ENCODE data around the gene MB.

DNA sequence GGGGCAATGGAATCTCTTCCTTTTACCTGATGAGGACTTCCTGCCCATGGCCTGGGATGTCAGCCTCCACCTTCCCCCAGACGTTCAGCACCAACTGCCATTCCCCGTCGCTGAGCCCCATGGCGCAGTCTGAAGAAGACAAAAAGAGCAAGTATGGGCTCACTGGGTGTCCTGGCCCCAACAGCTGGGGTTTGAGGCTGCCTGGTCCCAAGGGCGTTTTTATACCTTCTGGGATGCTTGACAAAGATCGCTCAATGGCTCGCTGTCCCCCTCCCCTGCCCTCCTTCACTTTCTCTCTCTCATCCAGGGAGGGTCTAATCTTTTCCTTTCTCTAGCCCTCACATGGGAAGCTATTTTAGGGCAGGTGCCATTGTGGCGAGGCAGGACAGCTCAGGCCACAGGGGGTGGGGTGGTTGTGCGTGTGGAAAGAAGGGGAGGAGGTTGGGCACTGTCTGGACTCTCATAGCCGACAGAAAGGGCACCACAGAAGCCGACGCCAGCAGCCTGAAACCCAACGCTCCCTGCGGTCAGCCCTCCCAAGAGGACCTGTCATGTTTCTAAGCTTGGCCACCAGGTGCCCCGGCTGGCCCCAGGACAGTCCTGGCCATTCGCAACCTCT, at the start of gene MB:
- TF ChIP-seq, protein P1, sequence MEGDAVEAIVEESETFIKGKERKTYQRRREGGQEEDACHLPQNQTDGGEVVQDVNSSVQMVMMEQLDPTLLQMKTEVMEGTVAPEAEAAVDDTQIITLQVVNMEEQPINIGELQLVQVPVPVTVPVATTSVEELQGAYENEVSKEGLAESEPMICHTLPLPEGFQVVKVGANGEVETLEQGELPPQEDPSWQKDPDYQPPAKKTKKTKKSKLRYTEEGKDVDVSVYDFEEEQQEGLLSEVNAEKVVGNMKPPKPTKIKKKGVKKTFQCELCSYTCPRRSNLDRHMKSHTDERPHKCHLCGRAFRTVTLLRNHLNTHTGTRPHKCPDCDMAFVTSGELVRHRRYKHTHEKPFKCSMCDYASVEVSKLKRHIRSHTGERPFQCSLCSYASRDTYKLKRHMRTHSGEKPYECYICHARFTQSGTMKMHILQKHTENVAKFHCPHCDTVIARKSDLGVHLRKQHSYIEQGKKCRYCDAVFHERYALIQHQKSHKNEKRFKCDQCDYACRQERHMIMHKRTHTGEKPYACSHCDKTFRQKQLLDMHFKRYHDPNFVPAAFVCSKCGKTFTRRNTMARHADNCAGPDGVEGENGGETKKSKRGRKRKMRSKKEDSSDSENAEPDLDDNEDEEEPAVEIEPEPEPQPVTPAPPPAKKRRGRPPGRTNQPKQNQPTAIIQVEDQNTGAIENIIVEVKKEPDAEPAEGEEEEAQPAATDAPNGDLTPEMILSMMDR (IDR thresholded peaks at IDR 0.05), result no peak
- TF ChIP-seq BHLHE40 (IDR thresholded peaks at IDR 0.05; ENCODE audit: low read depth, low read length), result no peak
